DND-41 (cell line): ENCODE measurements around the gene CRYL1.

Source experiments
- ATAC-seq: fragments of 200-7000 bp; cut with Tn5 transposase; 3 replicates; pipeline ENCODE4 v1.9.1; 2021; ENCODE audit warnings: low read depth; ENCODE audit not compliant: insufficient read depth
- DNase-seq: peaks from one replicate; pipeline ENCODE4 v3.0.0-alpha.2; 2020
- H2AFZ ChIP-seq: 2 replicates; pipeline ENCODE4 v1.6.0; 2012; ENCODE audit warnings: low read depth, low read length
- H3K27ac ChIP-seq: 2 replicates; pipeline ENCODE4 v1.5.1; 2012; ENCODE audit warnings: low read length, inconsistent platforms
- H3K27me3 ChIP-seq: fragments of 200-600 bp; sonication (generic); 2 replicates; pipeline ENCODE4 v1.6.0; 2012; ENCODE audit warnings: low read length, mild to moderate bottlenecking, inconsistent platforms; ENCODE audit not compliant: insufficient read depth, poor library complexity
- H3K36me3 ChIP-seq: 2 replicates; pipeline ENCODE4 v1.5.1; 2012; ENCODE audit warnings: low read length, inconsistent platforms; ENCODE audit not compliant: insufficient read depth
- H3K4me1 ChIP-seq: 2 replicates; pipeline ENCODE4 v1.5.1; 2012; ENCODE audit warnings: mild to moderate bottlenecking, low read length; ENCODE audit not compliant: insufficient read depth
- H3K4me2 ChIP-seq: 2 replicates; pipeline ENCODE4 v1.6.0; 2012; ENCODE audit warnings: mild to moderate bottlenecking, moderate library complexity, low read length, inconsistent platforms; ENCODE audit not compliant: insufficient read depth
- H3K4me3 ChIP-seq, 2 experiments: fragments of 200-600 bp in 1 of 2; shearing (Covaris generic) in 1 of 2; 2 replicates each; pipeline ENCODE4 v1.5.1; 2012 to 2016; ENCODE audit warnings: inconsistent platforms in 2 of 2, low read length in 2 of 2, mild to moderate bottlenecking in 2 of 2, low read depth in 1 of 2, moderate library complexity in 1 of 2
- H3K79me2 ChIP-seq: 2 replicates; pipeline ENCODE4 v1.6.0; 2012; ENCODE audit warnings: low read length, inconsistent platforms; ENCODE audit not compliant: insufficient read depth
- H3K9ac ChIP-seq: 2 replicates; pipeline ENCODE4 v1.6.0; 2012; ENCODE audit warnings: low read depth, mild to moderate bottlenecking, inconsistent platforms, low read length, moderate library complexity
- H3K9me3 ChIP-seq: 2 replicates; pipeline ENCODE4 v1.5.1; 2012; ENCODE audit warnings: low read length, moderate library complexity, mild to moderate bottlenecking, inconsistent platforms; ENCODE audit not compliant: insufficient read depth, severe bottlenecking
- H4K20me1 ChIP-seq: 2 replicates; pipeline ENCODE4 v1.6.0; 2012; ENCODE audit warnings: low read length; ENCODE audit not compliant: insufficient read depth
- CTCF ChIP-seq: IDR thresholded peaks from 2 replicates; pipeline ENCODE4 v1.5.1; 2012; ENCODE audit warnings: borderline replicate concordance, low read length, moderate library complexity, mild to moderate bottlenecking; ENCODE audit not compliant: poor library complexity, severe bottlenecking; ENCODE audit errors: extremely low read depth
- EZH2 ChIP-seq: IDR thresholded peaks from 3 replicates; pipeline ENCODE4 v1.6.1; 2012; ENCODE audit warnings: borderline replicate concordance, low read depth, mild to moderate bottlenecking, moderate library complexity, low read length, inconsistent platforms; ENCODE audit not compliant: severe bottlenecking

The CRYL1 gene

DNA sequence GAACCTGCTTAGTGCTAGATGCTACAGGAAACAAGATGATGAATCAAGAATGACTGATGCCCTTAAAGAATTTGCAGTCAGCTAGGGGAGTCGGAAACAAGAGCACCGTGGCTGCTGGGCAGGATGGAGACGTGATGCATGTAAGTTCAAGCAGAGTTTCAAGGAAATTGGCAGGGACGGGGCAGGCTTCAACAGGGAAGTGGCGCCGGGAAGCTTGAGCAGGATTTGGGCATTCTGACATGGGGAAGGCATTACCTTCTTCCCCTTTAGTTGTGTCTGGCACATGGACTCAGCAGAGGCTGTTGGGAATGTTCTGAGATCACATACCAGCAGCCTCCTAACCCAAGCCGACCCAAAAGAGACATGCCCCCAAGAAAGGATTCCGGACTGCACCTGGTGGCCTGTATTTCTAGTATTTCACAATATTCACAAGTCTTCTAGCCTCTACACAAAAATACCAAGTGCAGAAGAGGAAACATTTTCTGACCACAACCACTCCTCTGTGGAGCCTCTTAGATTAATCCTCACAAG lies 138.2 kb downstream of the CRYL1 start:
- H3K27me3 ChIP-seq, result no peaks in the 10 kb centered on the region
- H3K9me3 ChIP-seq, result no peaks in the 10 kb centered on the region
- H3K36me3 ChIP-seq, result no peaks in the 10 kb centered on the region
- no peak for TF ChIP-seq CTCF
- TF ChIP-seq EZH2, result no peak
- H3K4me2 ChIP-seq, result no peak overlapping the region
- H3K27ac ChIP-seq, result no peak overlapping the region
- no peaks in the 10 kb centered on the region for H3K79me2 ChIP-seq
- H3K4me1 ChIP-seq, result no peaks in the 10 kb centered on the region
- H2AFZ ChIP-seq, result no peak overlapping the region
- no peak overlapping the region for H3K9ac ChIP-seq
- H4K20me1 ChIP-seq, result no peaks in the 10 kb centered on the region; the same call in 1 of the 2 replicates
- DNase-seq (no peak), ATAC-seq (no peak)
- no peak overlapping the region for H3K4me3 ChIP-seq

- no peaks in the 10 kb centered on the region for H3K4me1 ChIP-seq
- TF ChIP-seq EZH2 (no peak), CTCF (no peak)
- DNase-seq (no peak), ATAC-seq (no peak)
- H3K9ac ChIP-seq, result no peak overlapping the region
- H3K27ac ChIP-seq, result no peak overlapping the region
- H3K36me3 ChIP-seq, result no peaks in the 10 kb centered on the region
- H3K9me3 ChIP-seq, result no peaks in the 10 kb centered on the region
- no peak overlapping the region for H2AFZ ChIP-seq
- no peak overlapping the region for H3K4me3 ChIP-seq
- H3K79me2 ChIP-seq, result no peaks in the 10 kb centered on the region
- H4K20me1 ChIP-seq, result no peaks in the 10 kb centered on the region
- H3K4me2 ChIP-seq, result no peak overlapping the region
- H3K27me3 ChIP-seq, result no peaks in the 10 kb centered on the region
Measured at GRCh38 chr13:20387006-20387405, 138.7 kb downstream of the CRYL1 start.

GRCh38 chr13:20383058-20383457 lies 142.6 kb downstream of the CRYL1 start:
- Histone ChIP-seq H3K4me2 (no peak overlapping the region), H3K79me2 (no peaks in the 10 kb centered on the region), H3K9me3 (no peaks in the 10 kb centered on the region), H3K27me3 (no peaks in the 10 kb centered on the region), H3K4me3 (no peak overlapping the region), H3K4me1 (no peaks in the 10 kb centered on the region), H4K20me1 (no peaks in the 10 kb centered on the region), H3K9ac (no peak overlapping the region), H3K27ac (no peak overlapping the region), H2AFZ (no peak overlapping the region), H3K36me3 (no peaks in the 10 kb centered on the region)
- no peak for TF ChIP-seq CTCF
- no peak for TF ChIP-seq EZH2
- ATAC-seq (no peak), DNase-seq (no peak)

DNA sequence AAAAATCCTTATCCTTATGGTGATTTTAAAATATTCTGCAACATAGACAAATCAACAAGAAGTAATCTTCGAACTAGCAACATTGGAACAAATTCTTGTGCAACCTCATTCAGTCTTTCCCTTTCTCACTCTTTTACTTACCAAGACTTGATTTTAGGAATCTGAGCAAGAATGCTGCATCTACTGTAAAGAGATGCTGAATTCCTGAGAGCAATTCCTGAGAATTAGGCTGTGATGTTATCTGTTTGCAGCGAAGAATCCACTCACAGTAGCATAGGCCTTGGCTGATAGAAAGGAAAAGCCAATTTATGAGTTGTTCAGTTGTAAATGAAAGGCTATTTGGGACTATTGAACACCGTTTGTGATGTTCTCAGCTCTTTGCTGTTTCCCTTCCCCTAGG lies 144.3 kb downstream of the CRYL1 start:
- H3K4me2 ChIP-seq, result no peak overlapping the region
- no peaks in the 10 kb centered on the region for H3K36me3 ChIP-seq
- H3K4me1 ChIP-seq, result no peaks in the 10 kb centered on the region
- no peak overlapping the region for H3K9ac ChIP-seq
- H3K9me3 ChIP-seq, result no peaks in the 10 kb centered on the region
- TF ChIP-seq EZH2 (no peak), CTCF (no peak)
- H3K79me2 ChIP-seq, result no peaks in the 10 kb centered on the region
- H3K4me3 ChIP-seq, result no peak overlapping the region
- no peaks in the 10 kb centered on the region for H4K20me1 ChIP-seq
- no peak overlapping the region for H3K27ac ChIP-seq
- ATAC-seq, result no peak
- H2AFZ ChIP-seq, result no peak overlapping the region
- DNase-seq, result no peak
- no peaks in the 10 kb centered on the region for H3K27me3 ChIP-seq
